ENCODE data around the gene NDFIP1. TPM values are rescaled to one million over a fixed set of nuclear protein-coding genes. Genes with fewer than 3 reads are reported as not detected.

NDFIP1 gene
- total and polyA plus RNA-seq, 10 of the 15 experiments (the other 5 are each of a cell fraction or from before 2014, with no cell fraction given) = 0.08 to 2.7 (median 0.92) TPM

DNA sequence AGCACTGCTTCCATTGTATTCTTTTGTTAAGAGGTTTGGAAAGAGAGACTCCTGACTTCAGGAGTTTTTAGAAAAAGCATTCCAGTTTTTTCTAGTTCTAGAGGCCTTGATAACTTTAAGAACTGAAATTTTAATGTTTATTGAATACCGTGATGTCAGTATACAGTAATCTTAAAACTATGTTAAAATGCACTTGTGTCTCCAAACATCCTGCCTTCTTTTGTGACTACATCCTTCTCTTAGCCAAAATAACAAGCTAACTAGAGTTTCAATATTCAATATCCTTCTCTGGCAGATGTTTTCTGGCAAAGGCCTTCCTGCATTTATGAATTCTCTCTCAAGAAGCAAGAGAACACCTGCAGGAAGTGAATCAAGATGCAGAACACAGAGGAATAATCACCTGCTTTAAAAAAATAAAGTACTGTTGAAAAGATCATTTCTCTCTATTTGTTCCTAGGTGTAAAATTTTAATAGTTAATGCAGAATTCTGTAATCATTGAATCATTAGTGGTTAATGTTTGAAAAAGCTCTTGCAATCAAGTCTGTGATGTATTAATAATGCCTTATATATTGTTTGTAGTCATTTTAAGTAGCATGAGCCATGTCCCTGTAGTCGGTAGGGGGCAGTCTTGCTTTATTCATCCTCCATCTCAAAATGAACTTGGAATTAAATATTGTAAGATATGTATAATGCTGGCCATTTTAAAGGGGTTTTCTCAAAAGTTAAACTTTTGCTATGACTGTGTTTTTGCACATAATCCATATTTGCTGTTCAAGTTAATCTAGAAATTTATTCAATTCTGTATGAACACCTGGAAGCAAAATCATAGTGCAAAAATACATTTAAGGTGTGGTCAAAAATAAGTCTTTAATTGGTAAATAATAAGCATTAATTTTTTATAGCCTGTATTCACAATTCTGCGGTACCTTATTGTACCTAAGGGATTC is 43.1 kb downstream of the NDFIP1 start (continued):
- TF ChIP-seq, protein P1, sequence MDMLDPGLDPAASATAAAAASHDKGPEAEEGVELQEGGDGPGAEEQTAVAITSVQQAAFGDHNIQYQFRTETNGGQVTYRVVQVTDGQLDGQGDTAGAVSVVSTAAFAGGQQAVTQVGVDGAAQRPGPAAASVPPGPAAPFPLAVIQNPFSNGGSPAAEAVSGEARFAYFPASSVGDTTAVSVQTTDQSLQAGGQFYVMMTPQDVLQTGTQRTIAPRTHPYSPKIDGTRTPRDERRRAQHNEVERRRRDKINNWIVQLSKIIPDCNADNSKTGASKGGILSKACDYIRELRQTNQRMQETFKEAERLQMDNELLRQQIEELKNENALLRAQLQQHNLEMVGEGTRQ (IDR thresholded peaks at IDR 0.05; ENCODE audit: borderline replicate concordance, low read depth, low read length) = no peak
- TF ChIP-seq TBL1XR1 (IDR thresholded peaks at IDR 0.05; ENCODE audit: low read depth, low read length) (no peak), SMAD5 (IDR thresholded peaks at IDR 0.05; ENCODE audit: low read depth) (no peak), SMAD1 (IDR thresholded peaks at IDR 0.05; ENCODE audit: low read depth, partially characterized antibody) (no peak), BHLHE40 (IDR thresholded peaks at IDR 0.05; ENCODE audit: borderline replicate concordance in 1 of 2, low read depth in 2 of 2, low read length in 1 of 2) (no peak), LARP7 (IDR thresholded peaks at IDR 0.05) (no peak), NR2C2 (IDR thresholded peaks at IDR 0.05; ENCODE audit: borderline replicate concordance, control insufficient read depth, insufficient read length, low read depth) (no peak), NBN (IDR thresholded peaks at IDR 0.05) (no peak), SREBF2 (IDR thresholded peaks at IDR 0.05; ENCODE audit: low read length) (no peak), NR2C1 (IDR thresholded peaks at IDR 0.05) (no peak), RBBP5 (conservative IDR thresholded peaks at IDR 0.05) (no peak), EGR1 (IDR thresholded peaks at IDR 0.05; ENCODE audit: borderline replicate concordance in 1 of 2, low read depth in 2 of 2, low read length in 2 of 2) (no peak), SMC3 (IDR thresholded peaks at IDR 0.05; ENCODE audit: borderline replicate concordance, low read length) (peak; percentile 84; the same call in 1 of the 2 replicates), BRCA1 (IDR thresholded peaks at IDR 0.05; ENCODE audit: low read depth, low read length) (no peak), ZNF207 (IDR thresholded peaks at IDR 0.05; ENCODE audit: borderline replicate concordance) (no peak), ATF7 (IDR thresholded peaks at IDR 0.05; ENCODE audit: low read depth) (no peak), RB1 (IDR thresholded peaks at IDR 0.05; ENCODE audit: borderline replicate concordance) (no peak), POLR2AphosphoS2 (IDR thresholded peaks at IDR 0.05; ENCODE audit: low read depth, low read length) (no peak)
- TF ChIP-seq, protein P2, sequence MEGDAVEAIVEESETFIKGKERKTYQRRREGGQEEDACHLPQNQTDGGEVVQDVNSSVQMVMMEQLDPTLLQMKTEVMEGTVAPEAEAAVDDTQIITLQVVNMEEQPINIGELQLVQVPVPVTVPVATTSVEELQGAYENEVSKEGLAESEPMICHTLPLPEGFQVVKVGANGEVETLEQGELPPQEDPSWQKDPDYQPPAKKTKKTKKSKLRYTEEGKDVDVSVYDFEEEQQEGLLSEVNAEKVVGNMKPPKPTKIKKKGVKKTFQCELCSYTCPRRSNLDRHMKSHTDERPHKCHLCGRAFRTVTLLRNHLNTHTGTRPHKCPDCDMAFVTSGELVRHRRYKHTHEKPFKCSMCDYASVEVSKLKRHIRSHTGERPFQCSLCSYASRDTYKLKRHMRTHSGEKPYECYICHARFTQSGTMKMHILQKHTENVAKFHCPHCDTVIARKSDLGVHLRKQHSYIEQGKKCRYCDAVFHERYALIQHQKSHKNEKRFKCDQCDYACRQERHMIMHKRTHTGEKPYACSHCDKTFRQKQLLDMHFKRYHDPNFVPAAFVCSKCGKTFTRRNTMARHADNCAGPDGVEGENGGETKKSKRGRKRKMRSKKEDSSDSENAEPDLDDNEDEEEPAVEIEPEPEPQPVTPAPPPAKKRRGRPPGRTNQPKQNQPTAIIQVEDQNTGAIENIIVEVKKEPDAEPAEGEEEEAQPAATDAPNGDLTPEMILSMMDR (IDR thresholded peaks at IDR 0.05 in 2 of 3, conservative IDR thresholded peaks at IDR 0.05 in 1 of 3; ENCODE audit: control insufficient read depth in 2 of 3, extremely low read depth in 1 of 3, insufficient read depth in 1 of 3, low read depth in 3 of 3, low read length in 3 of 3) = peak; percentile 61 to 85 (median 75); a peak in 5 of 6 replicates
- TF ChIP-seq, protein P3, sequence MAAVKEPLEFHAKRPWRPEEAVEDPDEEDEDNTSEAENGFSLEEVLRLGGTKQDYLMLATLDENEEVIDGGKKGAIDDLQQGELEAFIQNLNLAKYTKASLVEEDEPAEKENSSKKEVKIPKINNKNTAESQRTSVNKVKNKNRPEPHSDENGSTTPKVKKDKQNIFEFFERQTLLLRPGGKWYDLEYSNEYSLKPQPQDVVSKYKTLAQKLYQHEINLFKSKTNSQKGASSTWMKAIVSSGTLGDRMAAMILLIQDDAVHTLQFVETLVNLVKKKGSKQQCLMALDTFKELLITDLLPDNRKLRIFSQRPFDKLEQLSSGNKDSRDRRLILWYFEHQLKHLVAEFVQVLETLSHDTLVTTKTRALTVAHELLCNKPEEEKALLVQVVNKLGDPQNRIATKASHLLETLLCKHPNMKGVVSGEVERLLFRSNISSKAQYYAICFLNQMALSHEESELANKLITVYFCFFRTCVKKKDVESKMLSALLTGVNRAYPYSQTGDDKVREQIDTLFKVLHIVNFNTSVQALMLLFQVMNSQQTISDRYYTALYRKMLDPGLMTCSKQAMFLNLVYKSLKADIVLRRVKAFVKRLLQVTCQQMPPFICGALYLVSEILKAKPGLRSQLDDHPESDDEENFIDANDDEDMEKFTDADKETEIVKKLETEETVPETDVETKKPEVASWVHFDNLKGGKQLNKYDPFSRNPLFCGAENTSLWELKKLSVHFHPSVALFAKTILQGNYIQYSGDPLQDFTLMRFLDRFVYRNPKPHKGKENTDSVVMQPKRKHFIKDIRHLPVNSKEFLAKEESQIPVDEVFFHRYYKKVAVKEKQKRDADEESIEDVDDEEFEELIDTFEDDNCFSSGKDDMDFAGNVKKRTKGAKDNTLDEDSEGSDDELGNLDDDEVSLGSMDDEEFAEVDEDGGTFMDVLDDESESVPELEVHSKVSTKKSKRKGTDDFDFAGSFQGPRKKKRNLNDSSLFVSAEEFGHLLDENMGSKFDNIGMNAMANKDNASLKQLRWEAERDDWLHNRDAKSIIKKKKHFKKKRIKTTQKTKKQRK (IDR thresholded peaks at IDR 0.05; ENCODE audit: low read depth, low read length) = no peak
- TF ChIP-seq, protein P4, sequence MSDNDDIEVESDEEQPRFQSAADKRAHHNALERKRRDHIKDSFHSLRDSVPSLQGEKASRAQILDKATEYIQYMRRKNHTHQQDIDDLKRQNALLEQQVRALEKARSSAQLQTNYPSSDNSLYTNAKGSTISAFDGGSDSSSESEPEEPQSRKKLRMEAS (IDR thresholded peaks at IDR 0.05; ENCODE audit: low read depth, low read length) = no peak

Data from GM12878 (cell line).